H9 (cell line): ENCODE results near the gene RAB5IF. TPM values are rescaled to one million over a fixed set of nuclear protein-coding genes. Genes with fewer than 3 reads are reported as not detected.

Experiments
- DNase-seq: peaks from one replicate; pipeline ENCODE4 v3.0.0-alpha.2; 2017
- H2AFZ ChIP-seq: one replicate; pipeline ENCODE4 v1.6.1; 2013; ENCODE audit warnings: mild to moderate bottlenecking, low read length, control low read depth, moderate library complexity
- H2AK5ac ChIP-seq: 2 replicates; pipeline ENCODE4 v1.6.1; 2013; ENCODE audit warnings: low read length, control low read depth, mixed read lengths; ENCODE audit not compliant: insufficient read length
- H2BK120ac ChIP-seq: one replicate; pipeline ENCODE4 v1.6.1; 2013; ENCODE audit warnings: low read depth, mild to moderate bottlenecking, low read length, control low read depth, inconsistent platforms; ENCODE audit not compliant: poor library complexity, severe bottlenecking
- H2BK12ac ChIP-seq: 2 replicates; pipeline ENCODE4 v1.6.1; 2013; ENCODE audit warnings: low read length, control low read depth, mixed read lengths, low read depth; ENCODE audit not compliant: insufficient read length
- H2BK15ac ChIP-seq: 2 replicates; pipeline ENCODE4 v1.6.1; 2013; ENCODE audit warnings: low read depth, low read length, control low read depth
- H2BK20ac ChIP-seq: one replicate; pipeline ENCODE4 v1.6.1; 2013; ENCODE audit warnings: low read depth, mild to moderate bottlenecking, low read length, control low read depth, inconsistent platforms; ENCODE audit not compliant: poor library complexity, severe bottlenecking
- H2BK5ac ChIP-seq: 2 replicates; pipeline ENCODE4 v1.6.1; 2013; ENCODE audit warnings: low read length, control low read depth, mixed read lengths; ENCODE audit not compliant: insufficient read length
- H3K14ac ChIP-seq: 2 replicates; pipeline ENCODE4 v1.6.1; 2013; ENCODE audit warnings: low read length, control low read depth; ENCODE audit not compliant: insufficient read depth
- H3K18ac ChIP-seq: 2 replicates; pipeline ENCODE4 v1.6.1; 2013; ENCODE audit warnings: low read depth, mild to moderate bottlenecking, mixed read lengths, low read length, control low read depth; ENCODE audit not compliant: insufficient read length
- H3K23ac ChIP-seq: 2 replicates; pipeline ENCODE4 v1.6.1; 2013; ENCODE audit warnings: low read length, control low read depth, mixed read lengths, low read depth; ENCODE audit not compliant: insufficient read length
- H3K23me2 ChIP-seq: 2 replicates; pipeline ENCODE4 v1.6.1; 2013; ENCODE audit warnings: low read depth, mild to moderate bottlenecking, mixed read lengths, low read length, control low read depth; ENCODE audit not compliant: insufficient read length, poor library complexity, severe bottlenecking
- H3K27ac ChIP-seq: 2 replicates; pipeline ENCODE4 v1.5.1; 2013; ENCODE audit warnings: low read length, control low read depth, mixed read lengths, low read depth; ENCODE audit not compliant: insufficient read length
- H3K27me3 ChIP-seq: 2 replicates; pipeline ENCODE4 v1.6.1; 2013; ENCODE audit warnings: low read length, control low read depth, inconsistent platforms; ENCODE audit not compliant: insufficient read depth
- H3K4ac ChIP-seq: 2 replicates; pipeline ENCODE4 v1.6.1; 2013; ENCODE audit warnings: low read depth, mild to moderate bottlenecking, control low read depth, inconsistent platforms, low read length, moderate library complexity
- H3K4me1 ChIP-seq: 2 replicates; pipeline ENCODE4 v1.6.1; 2013; ENCODE audit warnings: low read length, control low read depth, inconsistent platforms; ENCODE audit not compliant: insufficient read depth
- H3K4me2 ChIP-seq: 2 replicates; pipeline ENCODE4 v1.6.1; 2013; ENCODE audit warnings: low read length, control low read depth, mixed read lengths; ENCODE audit not compliant: insufficient read length, insufficient read depth
- H3K56ac ChIP-seq: 2 replicates; pipeline ENCODE4 v1.6.1; 2013; ENCODE audit warnings: low read depth, mild to moderate bottlenecking, mixed read lengths, low read length, control low read depth; ENCODE audit not compliant: insufficient read length
- H3K79me1 ChIP-seq: 2 replicates; pipeline ENCODE4 v1.6.1; 2013; ENCODE audit warnings: low read depth, mild to moderate bottlenecking, moderate library complexity, low read length, control low read depth, inconsistent platforms; ENCODE audit not compliant: insufficient read depth, poor library complexity, severe bottlenecking
- H3K79me2 ChIP-seq: 2 replicates; pipeline ENCODE4 v1.6.1; 2013; ENCODE audit warnings: low read length, control low read depth, inconsistent platforms; ENCODE audit not compliant: insufficient read depth
- H3K9ac ChIP-seq: 2 replicates; pipeline ENCODE4 v1.6.1; 2013; ENCODE audit warnings: low read length, control low read depth, mixed read lengths; ENCODE audit not compliant: insufficient read length; ENCODE audit errors: extremely low read depth
- H3K9me3 ChIP-seq: one replicate; pipeline ENCODE4 v1.6.1; 2013; ENCODE audit warnings: low read depth, low read length, inconsistent platforms; ENCODE audit not compliant: control insufficient read depth
- H3T11ph ChIP-seq: one replicate; pipeline ENCODE4 v1.6.1; 2013; ENCODE audit warnings: mild to moderate bottlenecking, low read length, control low read depth, inconsistent platforms
- H4K20me1 ChIP-seq: one replicate; pipeline ENCODE4 v1.6.1; 2013; ENCODE audit not compliant: control insufficient read depth, insufficient read length, insufficient read depth
- H4K5ac ChIP-seq: 2 replicates; pipeline ENCODE4 v1.6.1; 2013; ENCODE audit warnings: low read depth, mild to moderate bottlenecking, mixed read lengths, low read length, control low read depth; ENCODE audit not compliant: insufficient read length
- H4K8ac ChIP-seq: replicated peaks from 2 replicates; pipeline ENCODE4 v1.6.1; 2013; ENCODE audit warnings: low read length, control low read depth, mixed read lengths, low read depth; ENCODE audit not compliant: insufficient read length
- H4K91ac ChIP-seq: 2 replicates; pipeline ENCODE4 v1.6.1; 2013; ENCODE audit warnings: low read depth, mild to moderate bottlenecking, moderate library complexity, mixed read lengths, low read length, control low read depth; ENCODE audit not compliant: insufficient read length
- H3K27ac Mint-ChIP-seq, 3 experiments: 2 replicates in 2 of 3; 3 replicates in 1 of 3; pipeline ENCODE4 v1.8.0; 2020 to 2021; ENCODE audit warnings: mixed read lengths in 3 of 3, mild to moderate bottlenecking in 1 of 3, moderate library complexity in 1 of 3
- H3K27me3 Mint-ChIP-seq: 2 replicates; pipeline ENCODE4 v1.8.0; 2021; ENCODE audit warnings: low read depth, mild to moderate bottlenecking, moderate library complexity, mixed read lengths
- H3K36me3 Mint-ChIP-seq, 3 experiments: 2 replicates in 2 of 3; 3 replicates in 1 of 3; pipeline ENCODE4 v1.8.0; 2020 to 2021; ENCODE audit warnings: low read depth in 3 of 3, mixed read lengths in 3 of 3; ENCODE audit not compliant: insufficient read depth in 1 of 3
- H3K4me1 Mint-ChIP-seq, 2 experiments: 2 replicates each; pipeline ENCODE4 v1.8.0; 2020; ENCODE audit warnings: mixed read lengths in 2 of 2
- H3K4me3 Mint-ChIP-seq, 2 experiments: 2 replicates in 1 of 2; 3 replicates in 1 of 2; pipeline ENCODE4 v1.8.0; 2020 to 2021; ENCODE audit warnings: mild to moderate bottlenecking in 2 of 2, mixed read lengths in 2 of 2, moderate library complexity in 1 of 2
- H3K9me3 Mint-ChIP-seq, 2 experiments: 2 replicates in 1 of 2; 3 replicates in 1 of 2; pipeline ENCODE4 v1.8.0; 2020; ENCODE audit warnings: mild to moderate bottlenecking in 2 of 2, mixed read lengths in 2 of 2, moderate library complexity in 1 of 2
- CTCF ChIP-seq: fragments of 200-600 bp; sonication (generic); conservative IDR thresholded peaks from 3 replicates; pipeline ENCODE4 v1.8.0; 2021; ENCODE audit warnings: antibody characterized with exemption, mild to moderate bottlenecking
- WGBS: extraction: QIAGEN DNeasy Blood & Tissue Kit; methylation state at CpG from one replicate; pipeline ENCODE4 v1.1.7; 2013; ENCODE audit warnings: missing lambda C conversion rate, low lambda C conversion rate, mixed read lengths; ENCODE audit not compliant: insufficient read length; ENCODE audit errors: extremely low coverage; 5-methylcytosine and 5-hydroxymethylcytosine counted together
- total RNA-seq: library from RNA; stranded (reverse); gene quantifications from 2 replicates; pipeline ENCODE4 v1.2.1, GENCODE V29; 2021

The RAB5IF gene
- total RNA-seq, 1 experiment from 2014 or later, result 96.5 TPM

- no peaks in the 10 kb centered on the region for H3K9me3 ChIP-seq
- H4K20me1 ChIP-seq, result no peaks in the 10 kb centered on the region
- no peak overlapping the region for H2AK5ac ChIP-seq
- H3T11ph ChIP-seq, result no peak overlapping the region
- H2BK5ac ChIP-seq, result no peak overlapping the region
- H3K56ac ChIP-seq, result no peak overlapping the region
- H2AFZ ChIP-seq, result no peak overlapping the region
- H3K27ac Mint-ChIP-seq, result no peak overlapping the region
- no peak overlapping the region for H3K9ac ChIP-seq
- H2BK15ac ChIP-seq, result no peak overlapping the region
- no peak for DNase-seq
- H2BK20ac ChIP-seq, result no peak overlapping the region
- no peak overlapping the region for H3K18ac ChIP-seq
- no CpG with 5 or more reads among the region's 9 CpGs for WGBS
- H3K14ac ChIP-seq, result no peak overlapping the region
- no peak overlapping the region for H4K91ac ChIP-seq
- TF ChIP-seq CTCF, result no peak
- no peak overlapping the region for H3K27ac ChIP-seq
- no peak overlapping the region for H3K4me2 ChIP-seq
- no peak overlapping the region for H2BK12ac ChIP-seq
- H3K27me3 Mint-ChIP-seq, result no peaks in the 10 kb centered on the region
- H3K4ac ChIP-seq, result no peak overlapping the region
- no peaks in the 10 kb centered on the region for H3K23me2 ChIP-seq
- H3K4me1 Mint-ChIP-seq, result no peaks in the 10 kb centered on the region
- H3K79me1 ChIP-seq, result no peaks in the 10 kb centered on the region
- H3K4me3 Mint-ChIP-seq, result no peak overlapping the region
- no peaks in the 10 kb centered on the region for H3K9me3 Mint-ChIP-seq
- no peaks in the 10 kb centered on the region for H3K4me1 ChIP-seq
- peaks cover 0 to 4% (median 0%) of the 10 kb centered on the region in 3 experiments; a peak in 1 of 7 replicates for H3K36me3 Mint-ChIP-seq
- no peaks in the 10 kb centered on the region for H3K27me3 ChIP-seq
- no peaks in the 10 kb centered on the region for H3K79me2 ChIP-seq
- no peak overlapping the region for H4K5ac ChIP-seq
- H4K8ac ChIP-seq, result no peak overlapping the region
- no peak overlapping the region for H2BK120ac ChIP-seq
- H3K23ac ChIP-seq, result no peak overlapping the region
These were observed 47.9 kb downstream of the RAB5IF start for GRCh38 chr20:36653456-36653855.
